Measurements from ENCODE around the gene MEIS3.
"Not testable (repeated sequence)": the region's sequence is repeated elsewhere in the genome, so short reads cannot be mapped to it uniquely, and the experiment has no call there.

MEIS3 gene

GRCh38 chr19:47415953-47416642 lies 3.2 kb downstream of the MEIS3 start:
- DNase-seq (ENCODE audit: low spot score), result no peak

GRCh38 chr19:47414469-47414868 lies 4.9 kb downstream of the MEIS3 start:
- DNase-seq (ENCODE audit: low spot score), result no peak

GRCh38 chr19:47413941-47414340 lies 5.4 kb downstream of the MEIS3 start:
- no peak for DNase-seq (ENCODE audit: low spot score)

- not testable (repeated sequence) for DNase-seq (ENCODE audit: low spot score)
Observed at GRCh38 chr19:47411696-47412095, 7.6 kb downstream of the MEIS3 start.

- DNase-seq (ENCODE audit: low spot score), result peak; percentile 75
Observed at GRCh38 chr19:47411101-47411500, 8.2 kb downstream of the MEIS3 start.

- DNase-seq (ENCODE audit: low spot score), result no peak
Observed at GRCh38 chr19:47408156-47408938, 11.0 kb downstream of the MEIS3 start.

- no peak for DNase-seq (ENCODE audit: low spot score)
Observed at GRCh38 chr19:47407417-47407774, 11.9 kb downstream of the MEIS3 start.

DNA sequence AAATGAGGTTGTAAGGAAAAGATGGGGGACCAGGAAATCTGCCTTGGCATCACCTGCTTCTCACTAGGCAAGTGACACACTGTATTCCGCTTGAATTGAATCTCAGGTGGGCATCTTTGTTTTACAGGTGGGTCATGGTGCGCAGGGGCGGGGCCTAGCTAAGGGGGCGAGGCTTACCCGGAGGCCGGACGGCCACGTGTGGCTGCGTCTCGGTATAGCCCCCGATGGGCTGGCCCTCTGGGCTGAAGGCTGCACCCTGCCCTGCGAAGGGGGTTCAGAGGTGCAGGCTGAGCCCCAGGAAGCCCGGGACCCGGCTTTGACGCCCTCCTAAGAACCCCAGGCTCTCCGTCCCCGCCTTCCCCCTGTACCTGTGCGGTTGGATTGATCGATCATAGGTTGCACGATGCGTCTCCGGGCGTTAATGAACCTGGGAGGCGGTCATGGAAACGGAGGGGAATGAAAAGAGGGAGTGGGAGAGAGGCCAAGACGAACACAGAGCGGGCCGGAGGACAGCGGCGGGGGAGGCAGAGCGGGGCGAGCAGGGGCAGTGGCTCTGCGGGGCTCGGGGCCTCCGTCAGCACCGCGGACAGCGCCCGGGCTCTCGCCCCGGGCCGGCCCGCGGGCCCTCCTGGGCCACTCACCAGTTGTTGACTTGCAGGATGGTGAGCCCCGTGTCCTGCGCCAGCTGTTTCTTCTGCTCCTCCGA lies 12.5 kb downstream of the MEIS3 start:
- no peak for DNase-seq (ENCODE audit: low spot score)

DNA sequence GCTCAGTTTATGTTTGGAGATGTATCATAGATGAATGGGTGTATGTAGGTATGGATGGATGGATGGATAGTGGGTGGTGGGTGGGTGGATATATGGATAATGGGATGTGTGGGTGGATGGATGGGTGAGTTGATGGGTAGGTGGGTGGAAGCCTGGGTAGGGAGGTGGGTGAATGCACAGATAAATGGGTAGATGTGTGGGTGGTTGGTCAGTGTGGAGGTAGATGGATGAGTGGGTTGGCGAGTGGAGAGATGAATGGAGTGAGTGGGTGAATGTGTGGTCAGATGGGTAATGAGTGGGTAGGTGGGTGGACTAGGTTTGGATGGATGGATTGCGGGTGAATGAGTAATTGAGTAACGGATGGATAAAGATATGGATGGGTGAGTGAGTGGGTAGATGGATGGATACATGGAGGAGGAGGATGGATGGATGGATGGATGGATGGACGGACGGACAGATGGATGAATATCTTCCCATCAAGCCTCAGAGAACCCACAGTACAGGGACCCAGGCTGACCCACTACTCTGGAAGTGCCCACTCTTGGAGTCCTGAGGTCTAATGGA lies 13.4 kb downstream of the MEIS3 start:
- no peak for DNase-seq (ENCODE audit: low spot score)

GRCh38 chr19:47405197-47405550 lies 14.2 kb downstream of the MEIS3 start:
- DNase-seq (ENCODE audit: low spot score), result no peak

- DNase-seq (ENCODE audit: low spot score), result no peak
Observed at GRCh38 chr19:47404334-47405196, 14.8 kb downstream of the MEIS3 start.

- DNase-seq (ENCODE audit: low spot score), result no peak
Observed at GRCh38 chr19:47402504-47402903, 16.8 kb downstream of the MEIS3 start.

GRCh38 chr19:47398707-47399597 lies 20.4 kb downstream of the MEIS3 start:
- no peak for DNase-seq (ENCODE audit: low spot score)

DNA sequence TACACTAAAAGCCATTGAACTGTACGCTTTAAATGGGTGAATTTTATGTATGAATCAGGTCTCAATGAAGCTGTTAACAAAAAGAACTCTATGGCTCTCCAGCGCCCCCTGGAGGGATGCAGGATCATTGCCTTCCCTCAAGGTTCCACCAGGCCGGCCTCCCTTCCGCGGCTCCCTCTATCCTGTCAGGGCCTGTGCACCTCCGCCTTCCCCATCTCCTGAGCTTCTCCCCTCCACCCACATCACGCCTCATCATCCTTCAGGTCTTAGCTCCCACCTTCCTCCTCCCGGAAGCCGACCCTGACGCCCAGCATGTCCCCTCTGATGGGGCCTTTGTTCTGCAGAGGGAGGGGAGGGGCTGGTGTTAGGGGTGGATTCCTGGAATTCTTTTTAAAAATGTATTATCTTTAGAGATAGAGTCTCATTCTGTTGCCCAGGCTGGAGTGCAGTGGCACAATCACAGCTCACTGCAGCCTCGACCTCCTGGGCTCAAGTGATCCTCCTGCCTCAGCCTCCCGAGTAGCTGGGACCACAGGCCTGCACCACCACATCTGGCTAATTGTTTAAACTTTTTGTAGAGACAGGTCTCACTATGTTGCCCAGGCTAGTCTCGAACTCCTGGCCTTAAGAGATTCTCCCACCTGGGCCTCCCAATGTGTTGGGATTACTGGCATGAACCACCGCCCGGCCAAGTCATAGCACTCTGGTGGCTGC lies 27.7 kb downstream of the MEIS3 start:
- DNase-seq (ENCODE audit: low spot score), result peak; percentile 78

- DNase-seq (ENCODE audit: low spot score), result no peak
Observed at GRCh38 chr19:47390533-47391488, 28.5 kb downstream of the MEIS3 start.

- DNase-seq (ENCODE audit: low spot score), result no peak
Observed at GRCh38 chr19:47389150-47389556, 30.2 kb downstream of the MEIS3 start.

DNA sequence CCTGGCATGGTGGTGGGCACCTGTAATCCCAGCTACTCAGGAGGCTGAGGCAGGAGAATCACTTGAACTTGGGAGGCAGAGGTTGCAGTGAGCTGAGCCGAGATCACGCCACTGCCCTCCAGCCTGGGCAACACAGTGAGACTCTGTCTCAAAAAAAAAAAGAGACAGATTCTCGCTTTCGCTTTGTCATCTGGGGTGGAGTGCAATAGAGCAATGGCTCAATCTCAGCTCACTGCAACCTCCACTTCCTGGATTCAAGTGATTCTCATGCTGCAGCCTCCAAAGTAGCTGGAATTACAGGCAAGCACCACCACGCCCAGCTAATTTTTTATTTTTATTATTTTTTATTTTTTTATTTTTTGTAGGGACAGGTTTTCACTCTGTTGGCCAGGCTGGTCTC lies 30.6 kb downstream of the MEIS3 start:
- DNase-seq (ENCODE audit: low spot score), result not testable (repeated sequence)

- not testable (repeated sequence) for DNase-seq (ENCODE audit: low spot score)
Observed at GRCh38 chr19:47387623-47388022, 31.7 kb downstream of the MEIS3 start.

DNA sequence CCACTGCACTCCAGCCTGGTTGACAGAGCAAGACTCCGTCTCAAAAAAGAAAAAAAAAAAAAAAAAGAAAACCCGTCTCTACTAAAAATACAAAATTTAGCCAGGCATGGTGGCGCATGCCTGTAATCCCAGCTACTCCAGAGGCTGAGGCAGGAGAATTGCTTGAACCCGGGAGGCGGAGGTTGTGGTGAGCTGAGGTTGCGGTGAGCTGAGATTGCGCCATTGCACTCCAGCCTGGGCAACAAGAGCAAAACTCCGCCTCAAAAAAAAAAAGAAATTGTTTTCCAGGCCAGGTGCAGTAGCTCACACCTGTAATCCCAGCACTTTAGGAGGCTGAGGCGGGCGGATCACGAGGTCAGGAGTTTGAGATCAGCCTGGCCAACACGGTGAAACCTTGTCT lies 32.7 kb downstream of the MEIS3 start:
- not testable (repeated sequence) for DNase-seq (ENCODE audit: low spot score)
